Measurements from ENCODE around the gene FRAS1.

- TF ChIP-seq SIN3A (IDR thresholded peaks at IDR 0.05; ENCODE audit: borderline replicate concordance, insufficient read depth, low read length) (no peak), POLR2AphosphoS5 (IDR thresholded peaks at IDR 0.05; ENCODE audit: low read depth, low read length) (no peak), REST (IDR thresholded peaks at IDR 0.05; ENCODE audit: insufficient read depth in 1 of 2, low read depth in 2 of 2, low read length in 2 of 2) (no peak), TAF1 (IDR thresholded peaks at IDR 0.05; ENCODE audit: borderline replicate concordance, insufficient read depth, low read length) (no peak)
Observed at GRCh38 chr4:78168029-78168428, 110.9 kb downstream of the FRAS1 start.

Data from PFSK-1 (cell line).